H7 (cell line): ENCODE data around the gene CBARP. TPM values are rescaled to one million over a fixed set of nuclear protein-coding genes. Genes with fewer than 3 reads are reported as not detected.
A peak's percentile ranks its signal among the peaks of the same experiment; 100 is the strongest.

Source experiments
- DNase-seq: peaks from one replicate; pipeline ENCODE4 v3.0.0; 2012
- H3K27me3 ChIP-seq: 2 replicates; pipeline ENCODE4 v1.6.0; 2011; ENCODE audit warnings: mild to moderate bottlenecking, low read length; ENCODE audit not compliant: control insufficient read depth, insufficient read depth
- H3K36me3 ChIP-seq: replicated peaks from 2 replicates; pipeline ENCODE4 v1.5.1; 2011; ENCODE audit warnings: low read length; ENCODE audit not compliant: control insufficient read depth, insufficient read depth
- H3K4me3 ChIP-seq: 2 replicates; pipeline ENCODE4 v1.5.1; 2011; ENCODE audit warnings: low read depth, mild to moderate bottlenecking, control low read depth, low read length, moderate library complexity; ENCODE audit not compliant: insufficient read depth
- total RNA-seq: library from RNA; depleted of rRNA; stranded (reverse); fragments of >200 nt; shearing (Covaris generic); gene quantifications from 2 replicates; pipeline ENCODE4 v1.2.3, GENCODE V29; 2014; rRNA removed

Gene CBARP
- total RNA-seq, 1 experiment from 2014 or later: 6.7 TPM

- H3K36me3 ChIP-seq: no peaks in the 10 kb centered on the region
- H3K4me3 ChIP-seq: no peak overlapping the region
- H3K27me3 ChIP-seq: no peaks in the 10 kb centered on the region
- DNase-seq: peak; percentile 67
These were observed 54.1 kb downstream of the CBARP start for GRCh38 chr19:1183543-1184172.

GRCh38 chr19:1182727-1183126 is 55.1 kb downstream of the CBARP start:
- DNase-seq: no peak
- no peak overlapping the region for H3K4me3 ChIP-seq
- H3K36me3 ChIP-seq: no peaks in the 10 kb centered on the region
- no peaks in the 10 kb centered on the region for H3K27me3 ChIP-seq

- no peak for DNase-seq
- Histone ChIP-seq H3K36me3 (no peaks in the 10 kb centered on the region), H3K27me3 (no peaks in the 10 kb centered on the region), H3K4me3 (no peak overlapping the region)
These were observed 55.7 kb downstream of the CBARP start for GRCh38 chr19:1182068-1182467.

- Histone ChIP-seq H3K36me3 (no peaks in the 10 kb centered on the region), H3K4me3 (no peak overlapping the region), H3K27me3 (no peaks in the 10 kb centered on the region)
- peak; percentile 57 for DNase-seq
These were observed 56.2 kb downstream of the CBARP start for GRCh38 chr19:1181606-1182005.

Other genes starting within 250 kb of the CBARP start
- 0.03 and 0.07 TPM in 2 replicates for gene GRIN3B, start 237.6 kb downstream of the CBARP start, total RNA-seq
- gene TMEM259, start 216.9 kb downstream of the CBARP start, total RNA-seq: 153 and 185 TPM in 2 replicates
- not detected in 2 replicates for gene RNU6-2, start 216.5 kb downstream of the CBARP start, total RNA-seq
- gene CNN2, start 211.4 kb downstream of the CBARP start, total RNA-seq: 440 and 495 TPM in 2 replicates
- 17.9 and 19.7 TPM in 2 replicates for gene ABCA7, start 197.9 kb downstream of the CBARP start, total RNA-seq
- 46.0 and 48.7 TPM in 2 replicates for gene ARHGAP45, start 170.8 kb downstream of the CBARP start, total RNA-seq
- gene POLR2E, start 142.6 kb downstream of the CBARP start, total RNA-seq: 226 and 283 TPM in 2 replicates
- gene GPX4, start 134.0 kb downstream of the CBARP start, total RNA-seq: 620 and 671 TPM in 2 replicates
- 31.4 and 41.3 TPM in 2 replicates for gene SBNO2, start 63.7 kb downstream of the CBARP start, total RNA-seq
- gene STK11, start 32.2 kb downstream of the CBARP start, total RNA-seq: 96.3 and 99.0 TPM in 2 replicates
- gene ATP5F1D, start 3.7 kb upstream of the CBARP start, total RNA-seq: 44.7 and 53.1 TPM in 2 replicates
- 35.1 and 50.3 TPM in 2 replicates for gene MIDN, start 10.6 kb upstream of the CBARP start, total RNA-seq
- gene CIRBP, start 31.3 kb upstream of the CBARP start, total RNA-seq: 219 and 221 TPM in 2 replicates
- gene FAM174C, start 37.5 kb upstream of the CBARP start, total RNA-seq: 78.0 and 83.1 TPM in 2 replicates
- gene EFNA2, start 47.9 kb upstream of the CBARP start, total RNA-seq: 12.4 and 20.2 TPM in 2 replicates
- gene NDUFS7, start 145.9 kb upstream of the CBARP start, total RNA-seq: 125 and 140 TPM in 2 replicates
- 12.3 and 31.6 TPM in 2 replicates for gene GAMT, start 163.5 kb upstream of the CBARP start, total RNA-seq
- gene DAZAP1, start 169.6 kb upstream of the CBARP start, total RNA-seq: 196 and 198 TPM in 2 replicates
- 1,494 and 1,693 TPM in 2 replicates for gene RPS15, start 200.4 kb upstream of the CBARP start, total RNA-seq
- 0.11 and 0.31 TPM in 2 replicates for gene APC2, start 212.1 kb upstream of the CBARP start, total RNA-seq
- 57.2 and 75.3 TPM in 2 replicates for gene C19orf25, start 241.2 kb upstream of the CBARP start, total RNA-seq